Subcutaneous adipose tissue (tissue), 4 donors: ENCODE data around the gene SCARB1. TPM values are rescaled to one million over a fixed set of nuclear protein-coding genes. Genes with fewer than 3 reads are reported as not detected.

Experiments
- CTCF ChIP-seq: fragments of 450-650 bp; IDR thresholded peaks from one replicate; pipeline ENCODE4 v1.5.1; 2016; ENCODE audit warnings: low read depth, mild to moderate bottlenecking, control low read depth, antibody characterized with exemption, moderate library complexity
- total RNA-seq, 4 donors: library from RNA; depleted of rRNA; stranded (reverse); fragments of >200 nt; gene quantifications; one replicate each; pipeline ENCODE4 v1.1.0, GENCODE V29; 2016

The SCARB1 gene
- total RNA-seq, 4 donors from 2014 or later, result 26.6 to 58.6 (median 38.2) TPM

GRCh38 chr12:124902916-124903315, 39.3 kb upstream of the SCARB1 start:
- TF ChIP-seq CTCF, result no peak

- TF ChIP-seq CTCF, result no peak
Measured at GRCh38 chr12:124901003-124901402, 37.3 kb upstream of the SCARB1 start.

- TF ChIP-seq CTCF, result no peak
Measured at GRCh38 chr12:124898923-124899294, 35.2 kb upstream of the SCARB1 start.

GRCh38 chr12:124898200-124898922, 34.7 kb upstream of the SCARB1 start:
- TF ChIP-seq CTCF, result no peak

- TF ChIP-seq CTCF, result no peak
Measured at GRCh38 chr12:124896461-124896860, 32.8 kb upstream of the SCARB1 start.

GRCh38 chr12:124893792-124894516, 30.3 kb upstream of the SCARB1 start:
- TF ChIP-seq CTCF, result no peak

GRCh38 chr12:124888260-124888659, 24.6 kb upstream of the SCARB1 start:
- no peak for TF ChIP-seq CTCF
